Transverse colon (tissue), 4 donors: ENCODE measurements around the gene ST6GAL1.

ENCODE experiments used
- POLR2A ChIP-seq: fragments of 450-650 bp; IDR thresholded peaks from one replicate; pipeline ENCODE4 v1.6.1; 2016; ENCODE audit warnings: antibody characterized with exemption, mild to moderate bottlenecking, moderate library complexity
- POLR2AphosphoS5 ChIP-seq, 3 donors: sonication (generic); formaldehyde crosslinking; IDR thresholded peaks; one replicate each; pipeline ENCODE4 v1.6.1; 2016; ENCODE audit warnings: antibody characterized with exemption in 3 of 3
- TF ChIP-seq, protein P1 (sequence below), 5 experiments: fragments of 200-600 bp in 3 of 5; fragments of 450-650 bp in 2 of 5; sonication (generic) in 3 of 5; IDR thresholded peaks; 1 replicate in 2 of 5; 2 replicates in 3 of 5; pipeline ENCODE4 v1.5.1; 2016 to 2017; ENCODE audit warnings: antibody characterized with exemption in 5 of 5, inconsistent platforms in 3 of 5, mild to moderate bottlenecking in 2 of 5, moderate library complexity in 1 of 5

DNA sequence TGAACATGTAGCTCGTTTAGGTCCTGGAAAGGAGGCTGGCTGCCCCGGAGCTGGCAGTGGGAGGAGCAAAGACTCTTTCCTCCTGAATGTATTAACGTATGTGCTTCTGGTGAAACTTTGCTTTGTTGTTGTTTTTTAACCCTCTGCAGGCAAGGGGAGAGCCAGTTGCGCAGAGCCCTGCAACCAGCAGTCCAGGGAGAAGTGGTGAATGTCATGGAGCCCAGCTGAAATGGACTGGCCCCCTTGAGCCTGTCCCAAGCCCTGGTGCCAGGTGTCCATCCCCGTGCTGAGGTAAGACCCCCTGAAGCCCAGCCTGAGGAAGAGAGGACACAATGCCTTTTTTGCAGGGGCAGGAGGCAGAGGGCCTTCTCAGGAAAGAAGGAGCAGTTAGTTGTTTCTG lies 33.3 kb downstream of the ST6GAL1 start:
- TF ChIP-seq POLR2AphosphoS5 (IDR thresholded peaks at IDR 0.05) (no peak), POLR2A (no peak)
- TF ChIP-seq, protein P1, sequence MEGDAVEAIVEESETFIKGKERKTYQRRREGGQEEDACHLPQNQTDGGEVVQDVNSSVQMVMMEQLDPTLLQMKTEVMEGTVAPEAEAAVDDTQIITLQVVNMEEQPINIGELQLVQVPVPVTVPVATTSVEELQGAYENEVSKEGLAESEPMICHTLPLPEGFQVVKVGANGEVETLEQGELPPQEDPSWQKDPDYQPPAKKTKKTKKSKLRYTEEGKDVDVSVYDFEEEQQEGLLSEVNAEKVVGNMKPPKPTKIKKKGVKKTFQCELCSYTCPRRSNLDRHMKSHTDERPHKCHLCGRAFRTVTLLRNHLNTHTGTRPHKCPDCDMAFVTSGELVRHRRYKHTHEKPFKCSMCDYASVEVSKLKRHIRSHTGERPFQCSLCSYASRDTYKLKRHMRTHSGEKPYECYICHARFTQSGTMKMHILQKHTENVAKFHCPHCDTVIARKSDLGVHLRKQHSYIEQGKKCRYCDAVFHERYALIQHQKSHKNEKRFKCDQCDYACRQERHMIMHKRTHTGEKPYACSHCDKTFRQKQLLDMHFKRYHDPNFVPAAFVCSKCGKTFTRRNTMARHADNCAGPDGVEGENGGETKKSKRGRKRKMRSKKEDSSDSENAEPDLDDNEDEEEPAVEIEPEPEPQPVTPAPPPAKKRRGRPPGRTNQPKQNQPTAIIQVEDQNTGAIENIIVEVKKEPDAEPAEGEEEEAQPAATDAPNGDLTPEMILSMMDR (IDR thresholded peaks at IDR 0.05): no peak
